Measurements from ENCODE around the gene VRTN. TPM values are rescaled to one million over a fixed set of nuclear protein-coding genes. Genes with fewer than 3 reads are reported as not detected.

VRTN gene
- total and polyA plus RNA-seq, 2 of the 13 experiments (the other 11 are each of a cell fraction or from before 2014, with no cell fraction given): not detected

- TF ChIP-seq MLXIP (CRISPR knock-in tag; IDR thresholded peaks at IDR 0.05; ENCODE audit: borderline replicate concordance) (no peak), NFE2L2 (IDR thresholded peaks at IDR 0.05; ENCODE audit: low read length) (0 out of 2 replicates have a peak, but pooled peaks have one; percentile 2), RNF219 (CRISPR knock-in tag; IDR thresholded peaks at IDR 0.05) (no peak), MAZ (IDR thresholded peaks at IDR 0.05; ENCODE audit: borderline replicate concordance, low read depth, low read length) (peak; percentile 57; the same call in 1 of the 2 replicates), MAZ (CRISPR knock-in tag; IDR thresholded peaks at IDR 0.05; ENCODE audit: low read depth) (peak; percentile 62; the same call in 1 of the 2 replicates), E2F5 (CRISPR knock-in tag; conservative IDR thresholded peaks at IDR 0.05) (0 out of 2 replicates have a peak, but pooled peaks have one; percentile 51), ARID5B (CRISPR knock-in tag; IDR thresholded peaks at IDR 0.05) (peak; percentile 62), THYN1 (CRISPR knock-in tag; IDR thresholded peaks at IDR 0.05; ENCODE audit: borderline replicate concordance, low read depth) (no peak), ZSCAN21 (CRISPR knock-in tag; IDR thresholded peaks at IDR 0.05; ENCODE audit: borderline replicate concordance) (peak; percentile 99), ZNF839 (CRISPR knock-in tag; IDR thresholded peaks at IDR 0.05; ENCODE audit: borderline replicate concordance) (no peak), KDM5B (CRISPR knock-in tag; IDR thresholded peaks at IDR 0.05; ENCODE audit: borderline replicate concordance) (peak; percentile 94; the same call in 1 of the 2 replicates), GABPA (IDR thresholded peaks at IDR 0.05; ENCODE audit: low read depth, low read length) (peak; percentile 48; the same call in 1 of the 2 replicates), GABPA (CRISPR knock-in tag; IDR thresholded peaks at IDR 0.05; ENCODE audit: low read depth) (peak; percentile 93), NFIB (CRISPR knock-in tag; IDR thresholded peaks at IDR 0.05; ENCODE audit: borderline replicate concordance) (no peak), BCL3 (CRISPR knock-in tag; IDR thresholded peaks at IDR 0.05) (peak; percentile 44; the same call in 1 of the 2 replicates)
Measured at GRCh38 chr14:74302634-74303569, 45.4 kb upstream of the VRTN start, which contains the start of gene ABCD4 (continued).

Data from HepG2 (cell line).